ENCODE data around the gene OPALIN. TPM values are rescaled to one million over a fixed set of nuclear protein-coding genes. Genes with fewer than 3 reads are reported as not detected.

The OPALIN gene
- total RNA-seq, 5 donors from 2014 or later (not counting 1 experiment from before 2014, with no cell fraction given), result not detected

DNA sequence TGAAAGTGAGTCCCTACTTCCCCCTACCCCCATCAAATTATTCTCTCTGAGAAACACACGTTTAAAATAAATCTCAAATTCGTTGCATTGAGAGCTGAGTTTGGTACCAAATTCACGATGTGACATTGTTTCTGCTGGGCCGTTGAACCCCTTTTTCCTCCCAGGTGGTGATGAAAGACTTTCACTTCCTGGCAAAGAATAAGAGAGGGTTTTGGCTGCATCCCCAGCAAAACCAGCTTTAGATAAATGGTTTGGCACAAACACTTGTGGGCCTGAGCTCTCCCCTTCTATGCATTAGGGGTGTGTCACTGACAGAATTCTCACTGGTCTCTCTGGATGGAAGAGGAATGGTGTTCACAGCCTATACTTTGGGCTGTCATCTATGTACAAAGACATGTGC is 63.3 kb downstream of the OPALIN start:
- peaks cover 0 to 21% of the 10 kb centered on the region in 2 donors for H3K27me3 Mint-ChIP-seq
- no peaks in the 10 kb centered on the region for H3K36me3 ChIP-seq (ENCODE audit: control insufficient read depth in 2 of 2, extremely low read depth in 1 of 2, insufficient read depth in 1 of 2, low read length in 1 of 2)
- H3K9me3 ChIP-seq, result no peaks in the 10 kb centered on the region
- H3K27ac ChIP-seq (ENCODE audit: low read length), result no peak overlapping the region
- POLR2A ChIA-PET, result no interaction called here
- CTCF ChIA-PET, result interaction anchor here (0.5 to 4.3 kb wide), 6 partner anchors 66 to 282 kb away, joined by 3 to 21 read pairs (median 4); no protein-coding TSS in a partner anchor
- peaks cover 0 to 4% of the 10 kb centered on the region in 2 experiments for H3K27me3 ChIP-seq (replicated peaks in 1 of 2; ENCODE audit: control insufficient read depth in 2 of 2, extremely low read depth in 1 of 2, insufficient read depth in 2 of 2, low read length in 1 of 2)
- ATAC-seq (replicated peaks in 1 of 4) (no peak), DNase-seq (no peak)
- H3K4me1 ChIP-seq (ENCODE audit: control insufficient read depth in 1 of 2, extremely low read depth in 1 of 2, insufficient read depth in 2 of 2, low read length in 2 of 2), result peaks cover 9 to 19% of the 10 kb centered on the region in 2 experiments
- H3K4me1 Mint-ChIP-seq, result peaks cover 41 to 54% (median 46%) of the 10 kb centered on the region in 3 donors
- peak overlapping the region in 1 of 3 donors; percentile 29 for H3K4me3 Mint-ChIP-seq
- 10% methylated on average over 2 of the region's 4 CpGs for WGBS (ENCODE audit: insufficient coverage)
- no peak overlapping the region for H3K4me3 ChIP-seq (ENCODE audit: control insufficient read depth in 1 of 2, extremely low read depth in 1 of 2, low read length in 1 of 2)
- no peaks in the 10 kb centered on the region for H3K9me3 Mint-ChIP-seq
- peak overlapping the region; percentile 24 to 48 for H3K27ac Mint-ChIP-seq
- H3K36me3 Mint-ChIP-seq, result no peaks in the 10 kb centered on the region

Other genes starting within 250 kb of the OPALIN start
- 10 to 100 TPM; 17.7 to 22.8 (median 20.6) TPM for gene ZNF518A, start 228.7 kb downstream of the OPALIN start, total RNA-seq
- 1 to 10 TPM; 1.3 to 8.2 (median 1.7) TPM for gene BLNK, start 87.4 kb downstream of the OPALIN start, total RNA-seq
- gene DNTT, start 54.6 kb downstream of the OPALIN start, total RNA-seq, result under 1 TPM in 3 of 5 donors, not detected in 2; 0.13 to 0.38 (median 0.30) TPM
- under 1 TPM in 3 of 5 donors, not detected in 2; 0.15 to 0.32 (median 0.23) TPM for gene TLL2, start 154.9 kb upstream of the OPALIN start, total RNA-seq
- gene TM9SF3, start 228.0 kb upstream of the OPALIN start, total RNA-seq, result 10 to 100 TPM; 72.1 to 95.7 (median 80.5) TPM